Heart right ventricle (tissue), 16 donors: ENCODE data around the gene ZNF337. TPM values are rescaled to one million over a fixed set of nuclear protein-coding genes. Genes with fewer than 3 reads are reported as not detected.

Experiments used
- ATAC-seq, 8 donors: fragments of 200-7000 bp; cut with Tn5 transposase; one replicate each; pipeline ENCODE4 v1.9.1; 2020; ENCODE audit warnings: mild to moderate bottlenecking in 8 of 8, moderate library complexity in 8 of 8, moderate number of reproducible peaks in 1 of 8
- DNase-seq, 2 donors: peaks; one replicate each; pipeline ENCODE4 v3.0.0-alpha.2; 2020
- H3K27ac ChIP-seq, 10 donors: fragments of 200-600 bp; sonication (generic) in 2 of 10; one replicate each; pipeline versions ENCODE4 v1.5.0 to v1.8.0; 2020 to 2022; ENCODE audit warnings: mild to moderate bottlenecking in 3 of 10
- H3K27me3 ChIP-seq, 7 donors: fragments of 200-600 bp; one replicate each; pipeline ENCODE4 v1.8.0; 2021 to 2022; ENCODE audit warnings: mild to moderate bottlenecking in 2 of 7
- H3K36me3 ChIP-seq, 9 donors: fragments of 200-600 bp; sonication (generic) in 1 of 9; one replicate each; pipeline versions ENCODE4 v1.5.0 to v1.8.0; 2020 to 2022; ENCODE audit warnings: mild to moderate bottlenecking in 2 of 9
- H3K4me1 ChIP-seq, 9 donors: fragments of 200-600 bp; sonication (generic) in 1 of 9; one replicate each; pipeline versions ENCODE4 v1.5.0 to v1.8.0; 2020 to 2022; ENCODE audit warnings: mild to moderate bottlenecking in 4 of 9
- H3K4me3 ChIP-seq, 10 donors: fragments of 200-600 bp; sonication (generic) in 2 of 10; one replicate each; pipeline versions ENCODE4 v1.5.0 to v1.8.0; 2020 to 2022; ENCODE audit warnings: mild to moderate bottlenecking in 7 of 10, moderate library complexity in 2 of 10
- H3K9me3 ChIP-seq, 11 donors: fragments of 200-600 bp in 10 of 11; sonication (generic) in 2 of 11; one replicate each; pipeline versions ENCODE4 v1.5.0 to v1.8.0; 2013 to 2022; ENCODE audit warnings: mild to moderate bottlenecking in 2 of 11, control low read depth in 1 of 11, moderate library complexity in 1 of 11
- WGBS, 2 donors: extraction: QIAGEN DNeasy Blood & Tissue Kit; methylation state at CpG; one replicate each; pipeline ENCODE4 v1.1.7; 2013; ENCODE audit warnings: inconsistent platforms in 1 of 2; 5-methylcytosine and 5-hydroxymethylcytosine counted together
- intact Hi-C, 10 donors: fragments of 100-400 bp; cut with DNase I; formaldehyde crosslinking; loops; one replicate each; pipeline versions ENCODE4 v1.11.1 to v1.14.2; 2022
- polyA plus RNA-seq, 2 donors: library from polyadenylated mRNA; stranded (reverse); fragments of 200-250 nt; gene quantifications; one replicate each; pipeline ENCODE4 v1.2.3, GENCODE V29; 2013
- total RNA-seq, 10 donors: library from RNA; stranded (reverse); fragmentation: NEBNext Ultra II Directional in 3 of 10; extraction: Animal tissue kit (Norgen Biotek cat#: 25700) in 3 of 10; gene quantifications; one replicate each; pipeline versions ENCODE4 v1.2.1 to v1.2.4, GENCODE V29; 2021 to 2023
- TF ChIP-seq, protein P1 (sequence below), 9 donors: fragments of 200-600 bp; sonication (generic) in 2 of 9; IDR thresholded peaks; one replicate each; pipeline versions ENCODE4 v1.5.0 to v1.8.0; 2021 to 2022; ENCODE audit warnings: antibody characterized with exemption in 9 of 9, mild to moderate bottlenecking in 5 of 9, moderate library complexity in 1 of 9
- donor health status: Arrhythmogenic right ventricular cardiomyopathy.
- donor health status: ischemic (EF 13 %, LVEDD 7.1; RV severe dilation, severe dysfunction).
- donor health status: healthy with polysubstance abuse.
- donor health status: DM: no; HTN: yes; CAD: no.
- donor health status: DM: no; HTN: no; CAD: no.
- donor health status: ischemic (EF 25% LVEDD 6.9; RV normal size, moderate dysfunction).
- donor health status: ischemic (EF 25% LVEDD 5.7; RV mildly dilated, moderate dysfunction).
- donor health status: healthy.
- donor health status: DM: yes; HTN: yes; CAD: no.
- donor health status: Ischemic cardiomyopathy.
- donor health status: ischemic (EF 35%, LVEDD 5.7; RV mildly dilated, moderate dysfunction).
- donor health status: nonischemic (EF 11% LVEDD 7.7; RV severe dilation, severe dysfunction).
- donor health status: DM: yes; HTN: yes; CAD: no.
- donor health status: PGD.
- donor health status: ischemic (EF 29% LVEDD 5.4; RV normal size, mild dysfunction).
- donor health status: nonischemic (EF 23%, LVEDD 6.1; RV moderate dilation, normal function).

Gene ZNF337
- total and polyA plus RNA-seq, 12 donors, result 5.4 to 17.1 (median 7.4) TPM

GRCh38 chr20:25730862-25731261 lies 34.2 kb upstream of the ZNF337 start:
- H3K9me3 ChIP-seq, result peaks cover 0 to 20% (median 11%) of the 10 kb centered on the region in 11 donors
- DNase-seq (no peak), ATAC-seq (no peak)
- no peak overlapping the region for H3K4me3 ChIP-seq
- H3K4me1 ChIP-seq, result no peaks in the 10 kb centered on the region
- H3K36me3 ChIP-seq, result peaks cover 0 to 10% (median 0%) of the 10 kb centered on the region in 9 donors
- 84 to 86% methylated on average over 1 of the region's 1 CpG for WGBS, 2 donors
- TF ChIP-seq, protein P1, sequence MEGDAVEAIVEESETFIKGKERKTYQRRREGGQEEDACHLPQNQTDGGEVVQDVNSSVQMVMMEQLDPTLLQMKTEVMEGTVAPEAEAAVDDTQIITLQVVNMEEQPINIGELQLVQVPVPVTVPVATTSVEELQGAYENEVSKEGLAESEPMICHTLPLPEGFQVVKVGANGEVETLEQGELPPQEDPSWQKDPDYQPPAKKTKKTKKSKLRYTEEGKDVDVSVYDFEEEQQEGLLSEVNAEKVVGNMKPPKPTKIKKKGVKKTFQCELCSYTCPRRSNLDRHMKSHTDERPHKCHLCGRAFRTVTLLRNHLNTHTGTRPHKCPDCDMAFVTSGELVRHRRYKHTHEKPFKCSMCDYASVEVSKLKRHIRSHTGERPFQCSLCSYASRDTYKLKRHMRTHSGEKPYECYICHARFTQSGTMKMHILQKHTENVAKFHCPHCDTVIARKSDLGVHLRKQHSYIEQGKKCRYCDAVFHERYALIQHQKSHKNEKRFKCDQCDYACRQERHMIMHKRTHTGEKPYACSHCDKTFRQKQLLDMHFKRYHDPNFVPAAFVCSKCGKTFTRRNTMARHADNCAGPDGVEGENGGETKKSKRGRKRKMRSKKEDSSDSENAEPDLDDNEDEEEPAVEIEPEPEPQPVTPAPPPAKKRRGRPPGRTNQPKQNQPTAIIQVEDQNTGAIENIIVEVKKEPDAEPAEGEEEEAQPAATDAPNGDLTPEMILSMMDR (IDR thresholded peaks at IDR 0.05), result no peak
- intact Hi-C loops, result no loop called here
- H3K27me3 ChIP-seq, result no peaks in the 10 kb centered on the region
- H3K27ac ChIP-seq, result no peak overlapping the region

DNA sequence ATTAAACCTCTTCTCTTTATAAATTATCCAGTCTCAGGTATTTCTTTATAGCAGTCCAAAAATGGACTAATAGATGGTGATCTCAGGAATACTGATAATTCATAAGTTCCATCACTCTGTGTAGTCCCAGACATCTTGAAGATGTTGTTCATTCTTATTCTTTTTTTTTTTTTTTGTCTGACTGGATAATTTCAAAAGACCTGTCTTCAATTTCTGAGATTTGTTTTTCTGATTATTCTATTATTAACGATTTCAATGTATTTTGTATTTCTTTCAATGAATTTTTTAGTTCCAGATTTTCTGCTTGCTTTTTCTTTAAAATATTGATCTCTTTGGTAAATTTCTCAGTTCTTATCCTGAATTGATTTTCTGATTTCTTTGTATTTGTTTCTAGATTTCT lies 29.7 kb upstream of the ZNF337 start:
- Histone ChIP-seq H3K9me3 (peaks cover 0 to 62% (median 30%) of the 10 kb centered on the region in 11 donors), H3K27ac (no peak overlapping the region), H3K4me1 (peaks cover 0 to 4% (median 0%) of the 10 kb centered on the region in 9 donors), H3K4me3 (no peak overlapping the region), H3K27me3 (no peaks in the 10 kb centered on the region), H3K36me3 (peaks cover 0 to 6% (median 0%) of the 10 kb centered on the region in 9 donors)
- intact Hi-C loops, result no loop called here
- WGBS, 2 donors, result 88 to 97% methylated on average over 1 of the region's 1 CpG
- TF ChIP-seq, protein P1 (IDR thresholded peaks at IDR 0.05), result no peak
- ATAC-seq (no peak), DNase-seq (no peak)

DNA sequence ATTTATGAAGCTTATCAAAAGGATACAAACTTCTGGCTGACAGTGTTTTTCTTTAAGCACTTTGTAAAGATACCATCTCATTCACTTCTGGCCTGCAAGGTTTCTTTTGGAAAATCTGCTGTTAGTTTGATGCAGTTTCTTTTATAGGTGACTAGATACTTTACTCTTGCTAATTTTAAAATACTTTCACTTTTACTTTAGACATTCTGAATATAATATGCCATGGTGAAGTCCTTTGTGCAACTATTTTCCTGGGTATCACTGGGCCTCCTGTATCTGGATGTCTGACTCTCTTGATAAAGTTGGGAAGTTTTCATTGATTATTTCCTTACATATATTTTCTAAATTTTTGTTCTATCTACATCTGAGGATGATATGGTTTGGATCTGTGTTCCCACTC lies 29.0 kb upstream of the ZNF337 start:
- ATAC-seq (no peak), DNase-seq (no peak)
- TF ChIP-seq, protein P1 (IDR thresholded peaks at IDR 0.05), result no peak
- Histone ChIP-seq H3K27me3 (no peaks in the 10 kb centered on the region), H3K36me3 (peaks cover 0 to 6% (median 0%) of the 10 kb centered on the region in 9 donors), H3K4me3 (no peak overlapping the region), H3K9me3 (peaks cover 0 to 62% (median 30%) of the 10 kb centered on the region in 11 donors), H3K4me1 (peaks cover 0 to 4% (median 0%) of the 10 kb centered on the region in 9 donors), H3K27ac (no peak overlapping the region)
- intact Hi-C loops, result no loop called here

DNA sequence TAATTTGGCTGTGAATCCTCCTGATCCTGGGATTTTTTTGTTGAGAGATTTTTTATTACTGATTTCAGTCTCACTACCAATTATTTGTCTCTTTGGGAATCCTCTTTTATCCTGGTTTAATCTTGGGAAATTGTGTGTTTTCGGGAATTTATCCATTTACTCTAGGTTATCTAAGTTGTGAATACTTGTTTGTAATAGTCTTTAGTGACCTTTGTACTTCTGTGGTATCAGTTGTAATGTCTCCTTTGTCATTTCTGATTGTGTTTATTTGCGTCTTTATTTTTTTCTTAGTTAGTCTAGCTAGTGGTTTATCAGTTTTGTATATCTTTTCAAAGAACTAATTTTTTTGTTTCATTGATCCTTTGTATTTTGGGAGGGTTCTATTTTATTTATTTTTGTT lies 27.3 kb upstream of the ZNF337 start:
- 92 to 93% methylated on average over 2 of the region's 2 CpGs for WGBS, 2 donors
- Histone ChIP-seq H3K36me3 (peaks cover 0 to 6% (median 0%) of the 10 kb centered on the region in 9 donors), H3K4me3 (no peak overlapping the region), H3K27me3 (no peaks in the 10 kb centered on the region), H3K9me3 (peaks cover 0 to 62% (median 30%) of the 10 kb centered on the region in 11 donors), H3K4me1 (peaks cover 0 to 10% (median 0%) of the 10 kb centered on the region in 9 donors), H3K27ac (no peak overlapping the region)
- intact Hi-C loops, result no loop called here
- no peak for DNase-seq
- TF ChIP-seq, protein P1 (IDR thresholded peaks at IDR 0.05), result no peak
- no peak for ATAC-seq
